Measurements from ENCODE around the gene MANSC4. TPM values are rescaled to one million over a fixed set of nuclear protein-coding genes. Genes with fewer than 3 reads are reported as not detected.
A peak's percentile ranks its signal among the peaks of the same experiment; 100 is the strongest.
"Not testable (repeated sequence)": the region's sequence is repeated elsewhere in the genome, so short reads cannot be mapped to it uniquely, and the experiment has no call there.

Gene MANSC4
- total RNA-seq, 2 experiments from 2014 or later, result not detected

DNA sequence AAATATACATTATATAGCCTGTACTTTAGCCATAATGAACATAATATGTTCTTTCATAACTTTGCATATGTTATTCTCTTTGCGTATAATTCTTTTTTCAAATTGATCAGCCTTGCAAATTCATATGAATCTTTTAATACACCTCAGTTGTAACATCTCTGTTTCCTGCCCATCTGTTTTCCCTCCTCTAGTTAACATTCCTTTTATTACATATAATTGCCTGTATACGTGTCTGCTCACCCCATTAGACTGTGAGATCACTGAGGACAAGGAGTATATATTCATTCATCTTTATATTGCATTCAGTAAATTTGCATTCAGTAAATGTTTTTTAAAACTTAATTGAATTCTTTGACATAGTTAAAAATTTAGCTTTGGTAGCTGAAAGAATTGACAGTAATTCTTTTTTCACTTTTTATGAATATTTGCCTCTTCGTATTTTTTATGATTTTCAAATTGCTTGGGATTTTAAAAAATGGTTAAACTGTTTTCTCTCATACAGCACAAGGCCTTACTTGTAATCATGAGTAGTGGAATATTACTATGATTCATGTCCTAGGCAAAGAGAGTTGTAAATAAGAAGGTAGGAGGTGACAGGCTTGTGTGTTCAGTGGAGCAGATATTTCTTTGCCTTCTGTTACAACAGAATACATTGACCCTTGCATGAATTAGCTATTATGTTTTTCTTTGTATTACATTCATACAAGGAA is 32.8 kb downstream of the MANSC4 start:
- Mint-ChIP-seq H3K4me3 (no peak overlapping the region), H3K4me1 (ENCODE audit: low read depth) (no peaks in the 10 kb centered on the region), H3K27me3 (ENCODE audit: low read depth) (no peaks in the 10 kb centered on the region), H3K9me3 (ENCODE audit: insufficient read depth) (no peaks in the 10 kb centered on the region), H3K36me3 (ENCODE audit: low read depth) (peaks cover 33% of the 10 kb centered on the region), H3K27ac (no peak overlapping the region)
- ChIA-PET CTCF (interaction anchor here (0.6 to 1.7 kb wide), 2 partner anchors 11 to 63 kb away, joined by 3 to 5 read pairs; no protein-coding TSS in a partner anchor), POLR2A (no interaction called here)
- ATAC-seq (no peak), DNase-seq (no peak)

DNA sequence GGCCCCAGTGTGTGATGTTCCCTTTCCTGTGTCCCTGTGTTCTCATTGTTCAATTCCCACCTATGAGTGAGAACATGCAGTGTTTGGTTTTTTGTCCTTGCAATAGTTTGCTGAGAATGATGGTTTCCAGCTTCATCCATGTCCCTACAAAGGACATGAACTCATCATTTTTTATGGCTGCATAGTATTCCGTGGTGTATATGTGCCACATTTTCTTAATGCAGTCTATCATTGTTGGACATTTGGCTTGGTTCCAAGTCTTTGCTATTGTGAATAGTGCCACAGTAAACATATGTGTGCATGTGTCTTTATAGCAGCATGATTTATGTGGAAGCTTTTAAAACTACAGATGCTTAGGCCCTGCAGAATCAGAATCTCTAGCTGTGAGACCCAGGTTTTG is 34.3 kb downstream of the MANSC4 start:
- peaks cover 34% of the 10 kb centered on the region for H3K36me3 Mint-ChIP-seq (ENCODE audit: low read depth)

DNA sequence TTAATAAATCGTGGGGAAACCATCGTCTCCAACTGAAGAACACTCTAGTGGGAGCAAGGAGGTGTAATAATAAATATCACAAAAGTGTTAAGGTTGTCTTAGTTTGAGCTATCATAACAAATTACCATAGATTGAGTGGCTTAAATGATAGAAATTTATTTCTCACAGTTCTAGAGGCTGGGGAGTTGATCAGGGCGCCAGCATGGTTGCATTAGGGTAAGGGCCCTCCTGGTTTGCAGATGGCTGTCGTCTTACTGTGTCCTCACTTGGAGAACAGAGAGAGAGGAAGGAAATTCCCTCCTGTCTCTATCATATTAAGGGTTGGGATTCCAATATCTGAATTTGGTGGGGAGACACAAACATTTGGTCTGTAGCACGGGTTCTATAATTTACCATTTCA is 36.4 kb downstream of the MANSC4 start:
- ChIA-PET CTCF (interaction anchor here (0.6 to 3.4 kb wide), 2 partner anchors 77 to 809 kb away, joined by 3 to 18 read pairs; no protein-coding TSS in a partner anchor), POLR2A (no interaction called here)
- no peaks in the 10 kb centered on the region for H3K27me3 Mint-ChIP-seq (ENCODE audit: low read depth)
- H3K36me3 Mint-ChIP-seq (ENCODE audit: low read depth), result peaks cover 41% of the 10 kb centered on the region
- DNase-seq (no peak), ATAC-seq (no peak)
- H3K27ac Mint-ChIP-seq, result no peak overlapping the region
- H3K9me3 Mint-ChIP-seq (ENCODE audit: insufficient read depth), result no peaks in the 10 kb centered on the region
- H3K4me3 Mint-ChIP-seq, result no peak overlapping the region
- peaks cover 8% of the 10 kb centered on the region for H3K4me1 Mint-ChIP-seq (ENCODE audit: low read depth)

More for the DNA sequence above, 34.3 kb downstream of the MANSC4 start:
- H3K4me3 Mint-ChIP-seq; H3K9me3 Mint-ChIP-seq (ENCODE audit: insufficient read depth); H3K27ac Mint-ChIP-seq; DNase-seq; H3K27me3 Mint-ChIP-seq (ENCODE audit: low read depth); H3K4me1 Mint-ChIP-seq (ENCODE audit: low read depth); ATAC-seq; POLR2A ChIA-PET: not testable (repeated sequence)
- CTCF ChIA-PET, result interaction anchor here (0.7 to 2.7 kb wide), 2 partner anchors 12 to 76 kb away, joined by 3 to 14 read pairs; no protein-coding TSS in a partner anchor

DNA sequence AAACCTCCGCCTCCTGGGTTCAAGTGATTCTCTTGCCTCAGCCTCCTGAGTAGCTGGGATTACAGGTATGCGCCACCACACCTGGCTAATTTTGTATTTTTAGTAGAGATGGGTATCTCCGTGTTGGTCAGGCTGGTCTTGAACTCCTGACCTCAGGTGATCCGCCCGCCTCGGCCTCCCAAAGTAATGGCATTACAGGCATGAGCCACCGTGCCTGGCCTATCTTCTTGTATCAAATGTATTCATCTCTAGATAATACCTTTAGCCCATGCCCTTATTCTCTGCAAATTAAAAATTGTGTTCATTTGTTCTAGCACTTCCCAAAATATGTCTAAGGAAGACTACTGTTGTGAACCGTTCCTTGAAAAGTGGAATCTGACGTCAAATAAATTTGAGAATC is 45.7 kb downstream of the MANSC4 start:
- ATAC-seq; POLR2A ChIA-PET; H3K9me3 Mint-ChIP-seq (ENCODE audit: insufficient read depth); H3K27ac Mint-ChIP-seq; H3K4me3 Mint-ChIP-seq; DNase-seq; H3K27me3 Mint-ChIP-seq (ENCODE audit: low read depth); H3K4me1 Mint-ChIP-seq (ENCODE audit: low read depth): not testable (repeated sequence)
- CTCF ChIA-PET, result interaction anchor here (0.5 to 7.2 kb wide), 12 partner anchors 8 to 1032 kb away, joined by 3 to 99 read pairs (median 6); partner anchors contain the start of genes KLHL42 and MANSC4
- H3K36me3 Mint-ChIP-seq (ENCODE audit: low read depth), result peaks cover 23% of the 10 kb centered on the region

DNA sequence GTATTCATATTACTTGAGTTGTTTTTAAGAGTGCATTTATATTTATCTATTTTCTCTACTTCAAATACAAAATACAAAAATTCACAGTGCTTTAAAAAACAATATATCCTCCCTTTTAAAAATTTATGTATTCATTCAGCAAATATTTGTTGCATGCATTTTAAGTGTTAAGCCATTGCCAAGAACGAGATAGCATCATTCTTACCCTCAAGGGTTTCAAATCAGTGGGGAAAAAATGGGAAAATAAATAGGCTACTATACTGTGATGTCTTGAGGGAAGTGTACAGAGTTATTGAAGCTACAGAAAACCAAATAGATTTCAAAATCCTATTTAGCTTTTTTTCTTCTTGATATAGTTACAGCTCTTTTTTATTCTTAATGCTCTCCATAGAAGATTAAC is 46.2 kb downstream of the MANSC4 start:
- ChIA-PET POLR2A (interaction anchor here (0.7 kb wide), 1 partner anchor 581 kb away, joined by 3 read pairs; no protein-coding TSS in a partner anchor), CTCF (interaction anchor here (0.5 to 7.2 kb wide), 23 partner anchors 8 to 1032 kb away, joined by 3 to 99 read pairs (median 4); partner anchors contain the start of genes KLHL42 and MANSC4)
- Mint-ChIP-seq H3K36me3 (ENCODE audit: low read depth) (peaks cover 28% of the 10 kb centered on the region), H3K27me3 (ENCODE audit: low read depth) (no peaks in the 10 kb centered on the region), H3K4me1 (ENCODE audit: low read depth) (peaks cover 1% of the 10 kb centered on the region), H3K4me3 (no peak overlapping the region), H3K9me3 (ENCODE audit: insufficient read depth) (no peaks in the 10 kb centered on the region), H3K27ac (no peak overlapping the region)
- ATAC-seq (no peak), DNase-seq (no peak)

DNA sequence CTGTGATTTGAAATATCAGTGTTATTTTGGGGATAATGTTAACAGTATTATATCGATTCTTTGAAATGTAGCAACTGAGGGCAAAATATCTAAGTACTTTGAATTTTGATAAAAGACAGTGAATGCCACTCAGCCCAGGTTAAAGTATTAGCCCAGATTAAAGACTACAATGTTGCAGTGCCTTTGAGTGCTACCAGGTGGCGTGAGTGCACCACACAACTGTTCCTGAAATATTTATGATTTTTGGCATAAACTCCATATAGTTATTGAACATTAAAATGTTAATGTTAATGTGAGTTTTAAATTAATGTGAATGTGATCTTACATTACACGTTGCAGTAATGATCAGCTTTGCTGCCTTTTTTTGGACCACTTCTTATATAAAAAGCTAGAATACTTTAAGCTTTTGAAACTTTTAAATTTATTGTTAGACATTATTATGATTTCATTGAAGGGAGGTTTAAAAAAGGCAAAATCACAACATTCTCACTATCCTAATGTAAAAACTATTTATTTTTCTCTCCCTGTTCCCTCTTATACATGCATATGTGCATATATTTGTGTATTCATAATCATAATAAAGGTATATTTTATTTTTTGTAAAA is 46.9 kb downstream of the MANSC4 start:
- no peaks in the 10 kb centered on the region for H3K4me1 Mint-ChIP-seq (ENCODE audit: low read depth)
- ChIA-PET POLR2A (interaction anchor here (0.7 to 1.1 kb wide), 2 partner anchors 88 to 581 kb away, joined by 3 read pairs; no protein-coding TSS in a partner anchor), CTCF (interaction anchor here (0.7 to 7.2 kb wide), 25 partner anchors 9 to 215 kb away, joined by 3 to 99 read pairs (median 4); partner anchors contain the start of genes KLHL42, MANSC4 and REP15)
- H3K27ac Mint-ChIP-seq, result no peak overlapping the region
- peak; percentile 57 for ATAC-seq
- H3K9me3 Mint-ChIP-seq (ENCODE audit: insufficient read depth), result no peaks in the 10 kb centered on the region
- H3K27me3 Mint-ChIP-seq (ENCODE audit: low read depth), result no peaks in the 10 kb centered on the region
- peak; percentile 53 for DNase-seq
- peaks cover 28% of the 10 kb centered on the region for H3K36me3 Mint-ChIP-seq (ENCODE audit: low read depth)
- no peak overlapping the region for H3K4me3 Mint-ChIP-seq

DNA sequence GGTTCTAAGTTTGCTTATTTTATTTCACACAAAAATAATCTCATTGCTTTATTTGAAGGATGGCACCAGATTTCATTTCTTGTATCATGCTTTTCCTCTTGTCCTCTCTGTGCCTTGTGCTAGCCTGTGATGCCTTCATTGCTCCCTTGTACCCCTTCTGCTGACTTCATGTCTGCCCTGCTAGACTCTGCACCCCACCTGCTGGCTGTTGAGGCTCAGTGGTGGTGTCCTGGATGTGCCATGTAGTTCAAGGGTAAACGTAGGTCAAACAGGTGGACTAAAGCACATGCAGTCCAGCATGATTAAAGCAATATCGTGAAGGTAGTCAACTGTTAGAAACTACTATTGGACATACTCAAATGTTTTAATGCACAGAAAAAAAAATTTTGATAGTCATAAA is 47.8 kb downstream of the MANSC4 start:
- ATAC-seq (no peak), DNase-seq (peak; percentile 34)
- H3K27me3 Mint-ChIP-seq (ENCODE audit: low read depth), result no peaks in the 10 kb centered on the region
- POLR2A ChIA-PET, result interaction anchor here (1.1 kb wide), 1 partner anchor 89 kb away, joined by 3 read pairs; no protein-coding TSS in a partner anchor
- H3K27ac Mint-ChIP-seq, result no peak overlapping the region
- H3K4me3 Mint-ChIP-seq, result no peak overlapping the region
- CTCF ChIA-PET, result interaction anchor here (0.6 to 7.2 kb wide), 15 partner anchors 8 to 630 kb away, joined by 3 to 99 read pairs (median 3); partner anchors contain the start of genes KLHL42, MANSC4 and REP15
- no peaks in the 10 kb centered on the region for H3K4me1 Mint-ChIP-seq (ENCODE audit: low read depth)
- H3K36me3 Mint-ChIP-seq (ENCODE audit: low read depth), result peaks cover 26% of the 10 kb centered on the region
- H3K9me3 Mint-ChIP-seq (ENCODE audit: insufficient read depth), result no peaks in the 10 kb centered on the region

DNA sequence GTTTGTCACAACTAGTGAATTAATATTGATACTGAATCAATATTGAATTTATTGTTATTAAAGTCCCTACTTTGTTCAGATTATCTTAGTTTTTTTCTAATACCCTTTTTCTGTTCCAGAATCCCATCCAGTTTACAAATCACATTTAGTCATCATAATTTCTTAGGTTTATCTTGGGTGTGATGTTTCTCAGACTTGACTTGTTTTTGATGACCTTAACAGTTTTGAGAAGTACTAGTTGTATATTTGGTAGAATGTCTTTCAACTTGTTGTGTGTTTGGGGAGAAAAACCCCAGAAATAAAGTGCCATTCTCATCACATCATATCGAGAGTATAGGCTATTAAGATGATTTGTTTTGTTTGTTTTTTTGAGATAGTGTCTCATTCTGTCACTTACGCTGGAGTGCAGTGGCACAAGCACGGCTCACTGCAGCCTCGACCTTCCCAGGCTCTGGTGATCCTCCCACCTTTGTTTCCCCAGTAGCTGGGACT is 49.9 kb downstream of the MANSC4 start:
- Mint-ChIP-seq H3K36me3 (ENCODE audit: low read depth) (peaks cover 31% of the 10 kb centered on the region), H3K9me3 (ENCODE audit: insufficient read depth) (no peaks in the 10 kb centered on the region), H3K4me3 (no peak overlapping the region), H3K4me1 (ENCODE audit: low read depth) (no peaks in the 10 kb centered on the region), H3K27me3 (ENCODE audit: low read depth) (no peaks in the 10 kb centered on the region), H3K27ac (no peak overlapping the region)
- no peak for DNase-seq
- POLR2A ChIA-PET, result no interaction called here
- no peak for ATAC-seq
- CTCF ChIA-PET, result no interaction called here

DNA sequence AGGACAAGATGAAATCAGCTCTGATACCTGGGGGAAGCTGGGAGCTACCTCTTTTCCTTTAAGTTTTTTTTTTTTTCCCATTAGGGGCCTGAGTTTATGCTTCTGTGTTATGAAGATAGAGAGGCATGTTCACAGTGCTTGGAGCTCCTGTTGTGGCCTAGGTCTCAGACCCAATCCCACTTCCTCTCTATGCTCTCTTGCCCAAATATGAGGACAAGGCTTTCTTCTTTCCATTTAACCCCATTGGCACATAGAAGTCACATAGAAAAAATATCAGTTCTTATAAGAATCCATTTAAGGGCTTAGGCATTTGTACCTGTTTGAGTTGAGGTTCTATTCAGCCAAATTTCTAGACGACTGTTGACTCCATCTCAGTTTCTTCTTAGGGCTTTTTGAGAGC is 56.8 kb downstream of the MANSC4 start:
- Mint-ChIP-seq H3K36me3 (ENCODE audit: low read depth) (peaks cover 26% of the 10 kb centered on the region), H3K4me1 (ENCODE audit: low read depth) (peaks cover 8% of the 10 kb centered on the region), H3K4me3 (no peak overlapping the region), H3K27me3 (ENCODE audit: low read depth) (no peaks in the 10 kb centered on the region), H3K27ac (no peak overlapping the region), H3K9me3 (ENCODE audit: insufficient read depth) (no peaks in the 10 kb centered on the region)
- DNase-seq, result no peak
- ChIA-PET POLR2A (no interaction called here), CTCF (interaction anchor here (0.9 to 1.8 kb wide), 6 partner anchors 9 to 99 kb away, joined by 3 to 11 read pairs (median 4); no protein-coding TSS in a partner anchor)
- no peak for ATAC-seq

Other genes starting within 250 kb of the MANSC4 start
- gene REP15, start 83.8 kb downstream of the MANSC4 start, total RNA-seq, result under 1 TPM in 1 of 2 experiments, not detected in 1; 0.42 TPM
- 10 to 100 TPM; 39.1 to 40.0 TPM for gene MRPS35, start 69.4 kb downstream of the MANSC4 start, total RNA-seq
- gene KLHL42, start within 50 bp of the MANSC4 start, total RNA-seq, result 10 to 100 TPM; 15.9 to 16.9 TPM
- not detected for gene PTHLH, start 192.5 kb upstream of the MANSC4 start, total RNA-seq

Data from activated CD8-positive, alpha-beta T cell treated with anti-CD3 and anti-CD28 coated beads, Interleukin-2, amount 10 ng/mL, durations not matched to agents 7 days and 5 days (primary cell).